SK-N-SH (cell line): Measurements from ENCODE around the gene ABCA1. TPM values are rescaled to one million over a fixed set of nuclear protein-coding genes. Genes with fewer than 3 reads are reported as not detected.

Experiments
- CTCF ChIA-PET: fragments of 300-600, 350-600 bp; formaldehyde crosslinking; extraction: SDS; loops from one replicate; lab custom pipeline; 2021; lab: Yijun Ruan, JAX
- POLR2A ChIA-PET: fragments of 350-600 bp; sonication (Branson Sonifier 250); formaldehyde crosslinking; extraction: SDS; loops from one replicate; lab custom pipeline; 2020; ENCODE audit warnings: antibody characterized with exemption, inconsistent platforms; lab: Yijun Ruan, JAX
- DNase-seq: peaks from one replicate; pipeline ENCODE4 v3.0.0; 2012
- H2AFZ ChIP-seq: fragments of 200-600 bp; sonication (generic); 2 replicates; pipeline ENCODE4 v1.8.1; 2016; ENCODE audit warnings: antibody characterized with exemption, mild to moderate bottlenecking, low read depth
- H3F3A ChIP-seq: fragments of 200-600 bp; sonication (generic); replicated peaks from 2 replicates; pipeline ENCODE3; 2016; ENCODE audit warnings: antibody characterized with exemption, mild to moderate bottlenecking; ENCODE audit not compliant: insufficient read depth
- H3K27ac ChIP-seq, 2 experiments: fragments of 200-500 bp in 1 of 2; fragments of 200-600 bp in 1 of 2; sonication (Bioruptor generic) in 1 of 2; sonication (generic), shearing (Covaris generic) in 1 of 2; 2 replicates each; pipeline versions ENCODE4 v1.5.1 to v1.6.1; 2014 to 2016; ENCODE audit warnings: low read depth in 2 of 2, inconsistent platforms in 1 of 2, low read length in 1 of 2, mild to moderate bottlenecking in 1 of 2, mixed read lengths in 1 of 2
- H3K27me3 ChIP-seq: fragments of 200-600 bp; sonication (generic), shearing (Covaris generic); 2 replicates; pipeline ENCODE4 v1.6.1; 2016; ENCODE audit warnings: mixed run types; ENCODE audit not compliant: insufficient read depth
- H3K36me3 ChIP-seq, 2 experiments: fragments of 200-500 bp in 1 of 2; fragments of 200-600 bp in 1 of 2; sonication (Bioruptor generic) in 1 of 2; sonication (generic) in 1 of 2; replicated peaks in 1 of 2; 2 replicates each; pipeline versions ENCODE3 to v1.5.1; 2014 to 2016; ENCODE audit warnings: low read length in 1 of 2, mild to moderate bottlenecking in 1 of 2; ENCODE audit not compliant: insufficient read depth in 2 of 2, control insufficient read depth in 1 of 2
- H3K4me1 ChIP-seq, 2 experiments: fragments of 200-500 bp in 1 of 2; fragments of 200-600 bp in 1 of 2; sonication (Bioruptor generic) in 1 of 2; sonication (generic), shearing (Covaris generic) in 1 of 2; 2 replicates each; pipeline versions ENCODE4 v1.5.1 to v1.6.1; 2014 to 2016; ENCODE audit warnings: low read depth in 1 of 2, low read length in 1 of 2, mixed run types in 1 of 2; ENCODE audit not compliant: insufficient read depth in 2 of 2, control insufficient read depth in 1 of 2
- H3K4me2 ChIP-seq: fragments of 200-600 bp; sonication (generic), shearing (Covaris generic); 2 replicates; pipeline ENCODE4 v1.6.1; 2017; ENCODE audit warnings: mixed run types
- H3K4me3 ChIP-seq, 2 experiments: fragments of 200-500 bp in 1 of 2; fragments of 200-600 bp in 1 of 2; sonication (Bioruptor generic) in 1 of 2; sonication (generic), shearing (Covaris generic) in 1 of 2; 2 replicates each; pipeline versions ENCODE4 v1.5.1 to v1.8.1; 2014 to 2016; ENCODE audit warnings: low read depth in 2 of 2, inconsistent platforms in 1 of 2, low read length in 1 of 2, mild to moderate bottlenecking in 1 of 2, mixed read lengths in 1 of 2, moderate library complexity in 1 of 2
- H3K79me2 ChIP-seq: fragments of 200-600 bp; sonication (generic); 2 replicates; pipeline ENCODE4 v1.8.1; 2017; ENCODE audit warnings: mild to moderate bottlenecking; ENCODE audit not compliant: insufficient read depth
- H3K9ac ChIP-seq: fragments of 200-600 bp; sonication (generic); 2 replicates; pipeline ENCODE4 v1.6.1; 2017; ENCODE audit warnings: mixed run types
- H3K9me2 ChIP-seq: fragments of 200-600 bp; sonication (generic); 2 replicates; pipeline ENCODE4 v1.6.1; 2017; ENCODE audit warnings: mixed run types
- H3K9me3 ChIP-seq: fragments of 200-600 bp; sonication (generic); 2 replicates; pipeline ENCODE4 v1.6.1; 2017; ENCODE audit warnings: mixed run types, mild to moderate bottlenecking, moderate library complexity
- H4K20me1 ChIP-seq: fragments of 200-600 bp; sonication (generic); 2 replicates; pipeline ENCODE4 v1.6.1; 2017; ENCODE audit warnings: mild to moderate bottlenecking, mixed run types; ENCODE audit not compliant: insufficient read depth
- CHD2 ChIP-seq: fragments of 150-350 bp; IDR thresholded peaks from 2 replicates; pipeline ENCODE4 v1.6.1; 2018; ENCODE audit warnings: low read length; ENCODE audit not compliant: partially characterized antibody
- ELF1 ChIP-seq: IDR thresholded peaks from 2 replicates; pipeline ENCODE4 v1.4.0; 2012
- EP300 ChIP-seq, 2 experiments: IDR thresholded peaks; 2 replicates each; pipeline versions ENCODE4 v1.4.0 to v1.6.1; 2012; ENCODE audit warnings: borderline replicate concordance in 1 of 2, low read depth in 1 of 2, low read length in 1 of 2
- EZH2phosphoT487 ChIP-seq: fragments of 200-600 bp; sonication (generic); IDR thresholded peaks from 2 replicates; pipeline ENCODE4 v1.6.1; 2017; ENCODE audit warnings: low read depth, mixed run types, mild to moderate bottlenecking, antibody characterized with exemption, moderate library complexity, borderline replicate concordance
- FOXJ3 ChIP-seq: sonication (generic); formaldehyde crosslinking; IDR thresholded peaks from 2 replicates; pipeline ENCODE4 v1.5.1; 2020; ENCODE audit warnings: mild to moderate bottlenecking, missing genetic modification reagents
- GABPA ChIP-seq: IDR thresholded peaks from 2 replicates; pipeline ENCODE4 v1.4.0; 2012; ENCODE audit warnings: low read depth, mild to moderate bottlenecking
- GATA2 ChIP-seq: sonication (generic); formaldehyde crosslinking; IDR thresholded peaks from 2 replicates; pipeline ENCODE4 v1.5.0; 2020; ENCODE audit warnings: mild to moderate bottlenecking, missing genetic modification reagents
- JUND ChIP-seq: IDR thresholded peaks from 2 replicates; pipeline ENCODE4 v1.4.0; 2012
- MAX ChIP-seq: IDR thresholded peaks from 2 replicates; pipeline ENCODE4 v1.4.0; 2012; ENCODE audit warnings: low read depth
- NRF1 ChIP-seq: IDR thresholded peaks from 2 replicates; pipeline ENCODE4 v1.6.1; 2012; ENCODE audit warnings: low read depth, mild to moderate bottlenecking, low read length
- POLR2AphosphoS5 ChIP-seq: IDR thresholded peaks from 2 replicates; pipeline ENCODE4 v1.6.1; 2012; ENCODE audit warnings: low read depth, low read length
- RAD21 ChIP-seq: IDR thresholded peaks from 2 replicates; pipeline ENCODE4 v1.6.1; 2012; ENCODE audit warnings: mild to moderate bottlenecking, low read length
- RFX5 ChIP-seq: IDR thresholded peaks from 2 replicates; pipeline ENCODE4 v1.6.1; 2012; ENCODE audit warnings: mild to moderate bottlenecking, improper control_type of control experiment, low read length
- SIN3A ChIP-seq: IDR thresholded peaks from 2 replicates; pipeline ENCODE4 v1.6.1; 2012; ENCODE audit warnings: low read depth, mild to moderate bottlenecking, low read length, moderate library complexity, borderline replicate concordance
- TEAD4 ChIP-seq: IDR thresholded peaks from 2 replicates; pipeline ENCODE4 v1.4.0; 2012; ENCODE audit warnings: mild to moderate bottlenecking, borderline replicate concordance; ENCODE audit not compliant: insufficient read depth
- USF1 ChIP-seq: IDR thresholded peaks from 2 replicates; pipeline ENCODE4 v1.4.0; 2012; ENCODE audit warnings: low read depth, borderline replicate concordance
- YY1 ChIP-seq: IDR thresholded peaks from 2 replicates; pipeline ENCODE4 v1.4.0; 2012; ENCODE audit warnings: low read depth, mild to moderate bottlenecking
- WGBS: methylation state at CpG from one replicate; pipeline ENCODE4 v1.1.6; 2017; ENCODE audit warnings: low lambda C conversion rate; 5-methylcytosine and 5-hydroxymethylcytosine counted together
- polyA plus RNA-seq, 3 experiments: library from polyadenylated mRNA; depleted of rRNA; stranded (reverse); fragments of >200 nt; gene quantifications; 2 replicates each; pipeline ENCODE4 v1.2.3, GENCODE V29; 2012
- TF ChIP-seq, protein P1 (sequence below): fragments of 150-350 bp; IDR thresholded peaks from 2 replicates; pipeline ENCODE4 v1.6.1; 2016; ENCODE audit warnings: mild to moderate bottlenecking, low read depth, low read length
- TF ChIP-seq, protein P2 (sequence below): IDR thresholded peaks from 2 replicates; pipeline ENCODE4 v1.6.1; 2012; ENCODE audit warnings: mild to moderate bottlenecking, low read depth, low read length, moderate library complexity

Gene ABCA1
- polyA plus RNA-seq, 1 of the 3 experiments (the other 2 are of a cell fraction) = 5.3 TPM

DNA sequence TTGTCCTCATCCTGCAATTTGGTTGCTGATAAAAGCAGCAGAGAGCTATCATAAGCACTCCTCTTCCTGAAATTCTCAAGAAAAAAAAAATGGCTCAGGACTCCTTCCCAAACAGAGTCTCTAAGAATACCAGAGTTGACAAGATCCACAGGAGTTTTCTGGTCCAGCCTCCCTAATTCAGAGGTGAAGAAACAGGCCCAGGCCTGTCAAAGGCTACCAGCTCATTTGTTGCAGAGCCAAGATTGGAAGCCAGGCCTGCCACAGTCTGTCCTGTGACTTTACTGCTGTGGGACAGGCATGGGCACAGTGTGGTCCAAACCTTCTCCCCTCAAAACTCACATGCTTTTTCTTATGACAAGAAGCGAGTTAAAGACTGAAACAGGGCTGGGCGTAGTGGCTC lies 122.5 kb downstream of the ABCA1 start:
- H3K79me2 ChIP-seq = no peaks in the 10 kb centered on the region
- no peaks in the 10 kb centered on the region for H3F3A ChIP-seq
- no peaks in the 10 kb centered on the region for H3K27me3 ChIP-seq
- H2AFZ ChIP-seq = no peak overlapping the region
- TF ChIP-seq, protein P1, sequence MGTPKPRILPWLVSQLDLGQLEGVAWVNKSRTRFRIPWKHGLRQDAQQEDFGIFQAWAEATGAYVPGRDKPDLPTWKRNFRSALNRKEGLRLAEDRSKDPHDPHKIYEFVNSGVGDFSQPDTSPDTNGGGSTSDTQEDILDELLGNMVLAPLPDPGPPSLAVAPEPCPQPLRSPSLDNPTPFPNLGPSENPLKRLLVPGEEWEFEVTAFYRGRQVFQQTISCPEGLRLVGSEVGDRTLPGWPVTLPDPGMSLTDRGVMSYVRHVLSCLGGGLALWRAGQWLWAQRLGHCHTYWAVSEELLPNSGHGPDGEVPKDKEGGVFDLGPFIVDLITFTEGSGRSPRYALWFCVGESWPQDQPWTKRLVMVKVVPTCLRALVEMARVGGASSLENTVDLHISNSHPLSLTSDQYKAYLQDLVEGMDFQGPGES = no peak
- TF ChIP-seq POLR2AphosphoS5 (no peak), NRF1 (no peak), YY1 (no peak), TEAD4 (no peak), GABPA (no peak), JUND (no peak), GATA2 (no peak), RAD21 (no peak), FOXJ3 (no peak), MAX (no peak), SIN3A (no peak), CHD2 (no peak), USF1 (no peak), EP300 (IDR thresholded peaks at IDR 0.05; ENCODE audit: borderline replicate concordance in 1 of 2, low read depth in 1 of 2, low read length in 1 of 2) (no peak), EZH2phosphoT487 (no peak), RFX5 (no peak), ELF1 (no peak)
- TF ChIP-seq, protein P2, sequence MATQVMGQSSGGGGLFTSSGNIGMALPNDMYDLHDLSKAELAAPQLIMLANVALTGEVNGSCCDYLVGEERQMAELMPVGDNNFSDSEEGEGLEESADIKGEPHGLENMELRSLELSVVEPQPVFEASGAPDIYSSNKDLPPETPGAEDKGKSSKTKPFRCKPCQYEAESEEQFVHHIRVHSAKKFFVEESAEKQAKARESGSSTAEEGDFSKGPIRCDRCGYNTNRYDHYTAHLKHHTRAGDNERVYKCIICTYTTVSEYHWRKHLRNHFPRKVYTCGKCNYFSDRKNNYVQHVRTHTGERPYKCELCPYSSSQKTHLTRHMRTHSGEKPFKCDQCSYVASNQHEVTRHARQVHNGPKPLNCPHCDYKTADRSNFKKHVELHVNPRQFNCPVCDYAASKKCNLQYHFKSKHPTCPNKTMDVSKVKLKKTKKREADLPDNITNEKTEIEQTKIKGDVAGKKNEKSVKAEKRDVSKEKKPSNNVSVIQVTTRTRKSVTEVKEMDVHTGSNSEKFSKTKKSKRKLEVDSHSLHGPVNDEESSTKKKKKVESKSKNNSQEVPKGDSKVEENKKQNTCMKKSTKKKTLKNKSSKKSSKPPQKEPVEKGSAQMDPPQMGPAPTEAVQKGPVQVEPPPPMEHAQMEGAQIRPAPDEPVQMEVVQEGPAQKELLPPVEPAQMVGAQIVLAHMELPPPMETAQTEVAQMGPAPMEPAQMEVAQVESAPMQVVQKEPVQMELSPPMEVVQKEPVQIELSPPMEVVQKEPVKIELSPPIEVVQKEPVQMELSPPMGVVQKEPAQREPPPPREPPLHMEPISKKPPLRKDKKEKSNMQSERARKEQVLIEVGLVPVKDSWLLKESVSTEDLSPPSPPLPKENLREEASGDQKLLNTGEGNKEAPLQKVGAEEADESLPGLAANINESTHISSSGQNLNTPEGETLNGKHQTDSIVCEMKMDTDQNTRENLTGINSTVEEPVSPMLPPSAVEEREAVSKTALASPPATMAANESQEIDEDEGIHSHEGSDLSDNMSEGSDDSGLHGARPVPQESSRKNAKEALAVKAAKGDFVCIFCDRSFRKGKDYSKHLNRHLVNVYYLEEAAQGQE = no peak
- no peak overlapping the region for H3K27ac ChIP-seq
- no peak overlapping the region for H3K9ac ChIP-seq
- H3K4me2 ChIP-seq = no peak overlapping the region
- no peaks in the 10 kb centered on the region for H3K9me3 ChIP-seq
- no peak for DNase-seq
- H3K4me3 ChIP-seq = no peak overlapping the region
- WGBS = 100% methylated on average over 2 of the region's 2 CpGs
- ChIA-PET CTCF (no interaction called here), POLR2A (interaction anchor here (0.6 kb wide), 1 partner anchor 902 kb away, joined by 3 read pairs; no protein-coding TSS in a partner anchor)
- H3K9me2 ChIP-seq = no peaks in the 10 kb centered on the region
- H4K20me1 ChIP-seq = no peaks in the 10 kb centered on the region
- peaks cover 0 to 19% of the 10 kb centered on the region in 2 experiments; a peak in 2 of 4 replicates for H3K4me1 ChIP-seq
- peaks cover 0 to 45% of the 10 kb centered on the region in 2 experiments for H3K36me3 ChIP-seq
